ENCODE results near the gene EDARADD.

Gene EDARADD

DNA sequence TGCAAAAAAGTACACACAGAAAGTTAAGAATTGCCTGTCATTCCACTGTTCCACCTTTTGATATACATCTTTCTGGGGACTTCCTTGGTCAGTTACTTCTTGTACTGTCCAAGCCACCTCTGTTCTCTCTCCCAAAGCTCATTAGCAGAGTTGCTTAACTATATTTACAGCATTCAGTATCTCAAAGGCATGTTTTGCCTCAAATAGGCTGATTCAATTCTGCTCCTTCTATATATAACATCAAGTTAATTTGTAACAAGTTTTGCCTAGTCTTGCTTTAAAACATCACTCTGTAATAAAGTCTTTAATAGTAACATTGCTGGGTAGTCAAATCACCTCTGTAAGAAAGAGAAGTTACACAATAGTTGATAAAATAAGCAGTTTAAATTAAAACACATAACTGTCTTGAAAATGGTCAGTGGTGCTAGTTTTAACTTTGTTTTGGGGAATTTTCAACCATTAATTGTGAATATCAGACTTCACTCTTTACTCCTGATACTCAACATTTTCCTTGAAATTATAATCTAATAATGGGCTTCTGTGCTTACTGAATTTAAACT is 35.7 kb downstream of the EDARADD start:
- TF ChIP-seq, protein P1, sequence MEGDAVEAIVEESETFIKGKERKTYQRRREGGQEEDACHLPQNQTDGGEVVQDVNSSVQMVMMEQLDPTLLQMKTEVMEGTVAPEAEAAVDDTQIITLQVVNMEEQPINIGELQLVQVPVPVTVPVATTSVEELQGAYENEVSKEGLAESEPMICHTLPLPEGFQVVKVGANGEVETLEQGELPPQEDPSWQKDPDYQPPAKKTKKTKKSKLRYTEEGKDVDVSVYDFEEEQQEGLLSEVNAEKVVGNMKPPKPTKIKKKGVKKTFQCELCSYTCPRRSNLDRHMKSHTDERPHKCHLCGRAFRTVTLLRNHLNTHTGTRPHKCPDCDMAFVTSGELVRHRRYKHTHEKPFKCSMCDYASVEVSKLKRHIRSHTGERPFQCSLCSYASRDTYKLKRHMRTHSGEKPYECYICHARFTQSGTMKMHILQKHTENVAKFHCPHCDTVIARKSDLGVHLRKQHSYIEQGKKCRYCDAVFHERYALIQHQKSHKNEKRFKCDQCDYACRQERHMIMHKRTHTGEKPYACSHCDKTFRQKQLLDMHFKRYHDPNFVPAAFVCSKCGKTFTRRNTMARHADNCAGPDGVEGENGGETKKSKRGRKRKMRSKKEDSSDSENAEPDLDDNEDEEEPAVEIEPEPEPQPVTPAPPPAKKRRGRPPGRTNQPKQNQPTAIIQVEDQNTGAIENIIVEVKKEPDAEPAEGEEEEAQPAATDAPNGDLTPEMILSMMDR (IDR thresholded peaks at IDR 0.05; ENCODE audit: low read length, missing control alignments) = no peak
- DNase-seq (ENCODE audit: low read depth) = no peak
- no peak overlapping the region for H3K4me3 ChIP-seq (replicated peaks; ENCODE audit: low read depth, low read length)

DNA sequence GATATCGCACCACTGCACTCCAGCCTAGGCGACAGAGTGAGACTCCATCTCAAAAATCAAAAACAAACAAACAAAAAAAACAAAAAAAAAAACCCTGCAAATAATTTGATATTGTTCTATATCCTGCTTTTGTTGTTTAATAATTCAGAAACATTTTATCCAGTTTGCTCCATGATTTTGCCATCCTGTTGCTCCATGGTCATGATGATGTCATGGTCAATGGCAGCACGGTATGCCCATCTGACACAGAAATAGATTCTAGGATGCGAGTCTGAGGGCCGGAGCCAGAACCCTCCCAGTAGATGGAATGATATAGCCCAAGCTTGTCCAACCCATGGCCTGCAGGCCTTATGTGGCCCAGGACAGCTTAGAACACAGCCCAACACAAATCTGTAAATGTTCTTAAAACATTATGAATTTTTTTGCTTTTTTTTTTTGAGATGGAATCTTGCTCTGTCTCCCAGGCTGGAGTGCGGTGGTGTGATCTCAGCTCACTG is 39.8 kb downstream of the EDARADD start:
- H3K4me3 ChIP-seq (replicated peaks; ENCODE audit: low read depth, low read length) = no peak overlapping the region
- no peak for DNase-seq (ENCODE audit: low read depth)
- TF ChIP-seq, protein P1 (IDR thresholded peaks at IDR 0.05; ENCODE audit: low read length, missing control alignments) = no peak

DNA sequence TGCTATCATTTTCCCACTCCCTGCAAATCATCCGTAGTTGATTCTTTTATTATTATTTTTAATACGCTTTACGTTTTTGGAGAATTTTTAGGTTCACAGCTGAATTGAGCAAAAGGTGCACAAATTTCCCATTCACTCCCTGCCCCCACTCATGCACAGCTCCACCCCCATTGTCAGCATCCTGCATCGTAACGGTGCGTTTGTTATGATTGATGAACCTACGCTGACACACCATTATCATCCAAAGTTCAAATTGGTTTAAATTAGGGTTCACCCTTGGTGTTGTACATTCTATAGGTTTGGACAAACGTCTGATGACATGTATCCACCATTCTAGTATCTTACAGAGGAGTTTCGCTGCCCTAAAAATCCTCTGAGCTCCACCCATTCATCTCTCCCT is 44.5 kb downstream of the EDARADD start:
- TF ChIP-seq, protein P1 (IDR thresholded peaks at IDR 0.05; ENCODE audit: low read length, missing control alignments) = no peak
- DNase-seq (ENCODE audit: low read depth) = no peak
- H3K4me3 ChIP-seq (replicated peaks; ENCODE audit: low read depth, low read length) = no peak overlapping the region

DNA sequence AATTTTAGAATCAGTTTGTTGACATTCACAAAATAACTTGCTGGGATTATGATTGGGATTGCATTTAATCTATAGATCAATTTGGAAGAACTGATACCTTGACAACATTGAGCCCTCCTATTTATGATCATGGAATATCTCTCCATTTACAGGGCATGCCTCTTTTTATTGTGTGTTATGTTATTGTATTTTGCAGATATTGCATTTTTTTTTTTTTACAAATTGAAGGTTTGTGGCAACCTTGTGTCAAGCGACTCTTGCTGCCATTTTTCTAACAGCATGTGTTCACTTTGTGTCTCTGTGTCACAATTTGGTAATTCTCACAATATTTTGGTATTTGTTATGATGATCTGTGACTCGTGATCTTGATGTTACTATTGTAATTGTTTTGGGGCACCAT is 46.3 kb downstream of the EDARADD start:
- no peak overlapping the region for H3K4me3 ChIP-seq (replicated peaks; ENCODE audit: low read depth, low read length)
- no peak for DNase-seq (ENCODE audit: low read depth)
- TF ChIP-seq, protein P1 (IDR thresholded peaks at IDR 0.05; ENCODE audit: low read length, missing control alignments) = no peak

DNA sequence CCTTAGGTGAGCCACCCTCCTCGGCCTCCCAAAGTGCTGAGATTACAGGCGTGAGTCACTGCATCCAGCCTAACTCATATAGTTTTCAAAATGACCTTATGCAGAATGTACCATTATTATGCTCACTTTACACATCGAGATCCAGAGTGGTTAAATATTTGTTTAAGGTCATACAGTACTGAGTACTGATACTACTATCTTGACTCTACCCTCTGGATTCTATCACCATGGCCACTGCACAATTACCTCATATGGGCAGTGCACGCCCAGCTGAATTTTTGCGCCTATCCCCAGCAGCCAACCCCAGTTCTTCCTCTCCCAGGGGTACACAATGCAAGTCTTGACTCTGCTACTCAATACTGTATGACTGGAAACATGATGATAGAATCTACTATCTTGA is 56.7 kb downstream of the EDARADD start:
- H3K4me3 ChIP-seq (replicated peaks; ENCODE audit: low read depth, low read length) = no peak overlapping the region
- TF ChIP-seq, protein P1 (IDR thresholded peaks at IDR 0.05; ENCODE audit: low read length, missing control alignments) = no peak
- DNase-seq (ENCODE audit: low read depth) = no peak

DNA sequence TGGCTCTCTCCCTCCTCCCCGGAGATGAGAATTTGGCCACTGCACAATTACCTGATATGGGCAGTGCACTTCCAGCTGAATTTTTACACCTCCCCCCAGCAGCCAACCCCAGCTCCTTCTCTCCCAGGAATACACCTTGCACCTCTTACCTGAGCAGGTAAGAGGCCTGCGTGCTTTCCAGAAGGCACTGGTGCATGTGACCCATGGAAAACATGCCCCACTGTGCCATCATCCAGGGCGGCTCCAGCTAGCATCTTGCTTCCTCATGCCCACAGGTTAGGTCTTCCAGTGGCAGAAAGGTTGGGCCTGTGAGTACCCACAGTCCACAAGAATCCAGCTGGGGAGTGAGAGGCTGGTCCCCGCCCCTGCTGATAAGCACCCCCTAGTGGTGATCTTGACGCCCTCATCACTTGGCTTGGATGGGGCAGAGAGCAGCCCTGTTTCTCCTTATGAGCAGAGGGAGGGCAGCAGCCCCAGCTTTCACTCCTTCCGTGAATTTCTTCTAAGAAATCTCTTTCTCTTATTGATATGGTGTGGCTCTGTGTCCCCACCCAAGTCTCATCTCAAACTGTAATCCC is 57.8 kb downstream of the EDARADD start:
- no peak overlapping the region for H3K4me3 ChIP-seq (replicated peaks; ENCODE audit: low read depth, low read length)
- peak; percentile 14 for DNase-seq (ENCODE audit: low read depth)
- TF ChIP-seq, protein P1 (IDR thresholded peaks at IDR 0.05; ENCODE audit: low read length, missing control alignments) = peak; percentile 35

DNA sequence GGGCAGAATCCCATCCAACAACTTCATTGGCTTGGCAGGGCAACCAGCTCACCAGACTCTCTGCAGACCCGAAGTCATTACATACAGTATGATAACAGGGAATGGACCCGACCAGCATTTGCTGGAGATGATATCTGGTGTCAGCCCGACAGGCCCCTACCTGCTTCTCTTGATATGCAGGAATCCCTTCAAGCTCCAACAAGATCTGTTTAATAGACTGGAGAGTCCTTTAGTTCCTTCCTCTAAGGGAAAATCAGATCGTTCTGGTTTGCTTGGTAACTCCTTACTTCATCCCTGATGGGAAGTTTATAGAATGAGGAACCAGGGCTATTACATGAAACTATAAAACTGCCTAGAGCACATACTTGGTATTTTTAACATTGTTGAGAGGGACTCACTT is 61.2 kb downstream of the EDARADD start:
- TF ChIP-seq, protein P1 (IDR thresholded peaks at IDR 0.05; ENCODE audit: low read length, missing control alignments) = no peak
- no peak overlapping the region for H3K4me3 ChIP-seq (replicated peaks; ENCODE audit: low read depth, low read length)
- no peak for DNase-seq (ENCODE audit: low read depth)
